NT2/D1 (cell line): ENCODE data around the gene ARHGEF38.

Experiments used
- SUZ12 ChIP-seq: IDR thresholded peaks from 2 replicates; pipeline ENCODE4 v1.6.1; 2011; ENCODE audit not compliant: insufficient read length, insufficient read depth; ENCODE audit errors: extremely low read depth
- YY1 ChIP-seq: IDR thresholded peaks from 2 replicates; pipeline ENCODE4 v1.6.1; 2011; ENCODE audit not compliant: insufficient read length, insufficient read depth
- ZNF274 ChIP-seq: IDR thresholded peaks from 2 replicates; pipeline ENCODE4 v1.6.1; 2011; ENCODE audit warnings: mild to moderate bottlenecking, low read depth, low read length

DNA sequence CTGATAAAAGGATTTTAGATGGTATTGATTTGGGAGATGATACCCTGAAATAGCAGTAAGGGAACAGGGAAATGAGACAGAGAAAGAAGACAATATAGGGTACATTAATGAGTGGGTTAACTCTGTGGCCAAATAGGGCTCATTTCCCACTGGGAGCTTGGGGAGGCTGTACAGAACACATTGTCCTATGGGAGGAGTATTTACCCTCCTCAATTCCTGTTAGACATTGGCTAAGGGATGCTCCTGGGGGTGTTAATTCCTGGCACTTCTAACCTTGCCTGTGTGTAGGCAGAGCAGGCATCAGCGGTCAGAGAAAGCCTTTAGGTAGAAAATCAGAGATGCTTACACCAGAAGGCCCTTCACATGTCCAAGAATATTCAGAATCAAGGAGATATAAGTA lies 49.0 kb downstream of the ARHGEF38 start:
- no peak for TF ChIP-seq YY1
- TF ChIP-seq ZNF274: no peak
- TF ChIP-seq SUZ12: no peak
